Panc1 (cell line): ENCODE data around the gene RNF144B. TPM values are rescaled to one million over a fixed set of nuclear protein-coding genes. Genes with fewer than 3 reads are reported as not detected.

ENCODE experiments used
- ATAC-seq: fragments of 200-7000 bp; cut with Tn5 transposase; 2 replicates; pipeline ENCODE4 v1.9.1; 2020; ENCODE audit warnings: mild to moderate bottlenecking, moderate library complexity
- BruUV-seq: library from RNA; stranded (reverse); fragments of 400-500 nt; replicated peaks from 2 replicates; lab custom pipeline; 2021; lab: Mats Ljungman, UMichigan
- CTCF ChIA-PET: fragments of 300-600 bp; sonication (Branson Sonifier 250); formaldehyde crosslinking; loops from one replicate; lab custom pipeline; 2022; ENCODE audit warnings: antibody characterized with exemption; lab: Charles Lee
- POLR2A ChIA-PET: fragments of 300-600 bp; sonication (Branson Sonifier 250); formaldehyde crosslinking; loops from one replicate; lab custom pipeline; 2022; ENCODE audit warnings: antibody characterized with exemption; lab: Charles Lee
- DNase-seq: peaks from one replicate; pipeline ENCODE4 v3.0.0-alpha.2; 2010; ENCODE audit warnings: low read depth, low spot score
- H3K27ac ChIP-seq: 2 replicates; pipeline ENCODE4 v1.5.1; 2011; ENCODE audit warnings: mild to moderate bottlenecking, low read length, inconsistent platforms
- H3K27me3 ChIP-seq: fragments of 200-500 bp; sonication (Bioruptor generic); 2 replicates; pipeline ENCODE4 v1.6.0; 2014; ENCODE audit warnings: low read length, inconsistent platforms; ENCODE audit not compliant: control insufficient read depth, insufficient read depth
- H3K36me3 ChIP-seq: fragments of 200-500 bp; sonication (Bioruptor generic); 2 replicates; pipeline ENCODE4 v1.5.1; 2014; ENCODE audit warnings: inconsistent platforms, mild to moderate bottlenecking, low read length, moderate library complexity; ENCODE audit not compliant: control insufficient read depth, insufficient read depth
- H3K4me1 ChIP-seq: 2 replicates; pipeline ENCODE4 v1.5.1; 2011; ENCODE audit warnings: inconsistent platforms, mild to moderate bottlenecking, low read length, moderate library complexity; ENCODE audit not compliant: control insufficient read depth, insufficient read depth
- H3K4me3 ChIP-seq, 2 experiments: 2 replicates each; pipeline ENCODE4 v1.5.1; 2011 to 2012; ENCODE audit warnings: low read depth in 2 of 2, low read length in 2 of 2, mild to moderate bottlenecking in 2 of 2, inconsistent platforms in 1 of 2, moderate library complexity in 1 of 2
- H3K9me3 ChIP-seq: fragments of 200-500 bp; sonication (Bioruptor generic); 2 replicates; pipeline ENCODE4 v1.5.1; 2014; ENCODE audit warnings: low read depth, mild to moderate bottlenecking, inconsistent platforms, low read length, moderate library complexity; ENCODE audit not compliant: control insufficient read depth, insufficient read depth
- POLR2AphosphoS5 ChIP-seq: IDR thresholded peaks from 2 replicates; pipeline ENCODE4 v1.6.1; 2012; ENCODE audit warnings: mild to moderate bottlenecking, low read depth, low read length, moderate library complexity
- REST ChIP-seq, 2 experiments: IDR thresholded peaks; 2 replicates each; pipeline ENCODE4 v1.6.1; 2011 to 2012; ENCODE audit warnings: low read depth in 2 of 2, control low read depth in 1 of 2, low read length in 1 of 2, mild to moderate bottlenecking in 1 of 2, moderate library complexity in 1 of 2; ENCODE audit not compliant: insufficient read depth in 1 of 2
- SIN3A ChIP-seq: IDR thresholded peaks from 2 replicates; pipeline ENCODE4 v1.6.1; 2012; ENCODE audit warnings: low read depth, mild to moderate bottlenecking, low read length, moderate library complexity, borderline replicate concordance; ENCODE audit not compliant: insufficient read depth
- TCF7L2 ChIP-seq: IDR thresholded peaks from 2 replicates; pipeline ENCODE4 v1.6.1; 2011; ENCODE audit warnings: mild to moderate bottlenecking, low read depth, low read length, inconsistent platforms
- in situ Hi-C: cut with HindIII; loops from 2 replicates; pipeline ENCODE4 v1.10.0; 2016; ENCODE audit warnings: low sequenced_read_pairs, low pct_unique_long_range_greater_than_20kb
- intact Hi-C: fragments of 100-400 bp; cut with micrococcal nuclease; formaldehyde crosslinking; loops from one replicate; pipeline ENCODE4 v1.10.0; 2022; ENCODE audit not compliant: unreplicated experiment
- total RNA-seq: library from RNA; stranded (reverse); gene quantifications from one replicate; pipeline ENCODE4 v1.2.1, GENCODE V29; 2021; ENCODE audit not compliant: unreplicated experiment
- TF ChIP-seq, protein P1 (sequence below): fragments of 450-650 bp; IDR thresholded peaks from 2 replicates; pipeline ENCODE4 v1.5.1; 2017; ENCODE audit warnings: mild to moderate bottlenecking

RNF144B gene
- total RNA-seq, 1 experiment from 2014 or later: 5.6 TPM

DNA sequence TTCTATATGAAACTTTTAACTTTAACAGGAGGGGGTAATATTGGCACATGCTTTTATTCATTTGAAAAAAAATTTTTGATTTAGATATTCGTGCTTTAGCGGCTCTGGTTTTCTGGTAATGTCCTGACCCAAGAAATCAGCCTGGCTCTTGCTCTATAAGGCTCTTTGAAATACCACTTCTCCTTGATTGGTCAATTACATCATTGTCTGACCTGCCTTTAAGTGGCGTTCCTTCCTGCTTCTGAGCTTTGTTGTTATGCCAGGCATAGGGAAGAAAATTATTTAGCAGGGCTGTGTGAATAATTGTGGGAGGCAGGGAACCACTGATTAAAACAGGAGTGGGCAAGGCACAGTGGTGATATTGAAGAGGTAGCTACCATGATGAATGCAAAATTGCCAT is 3.9 kb downstream of the RNF144B start:
- H3K27me3 ChIP-seq: peaks cover 8% of the 10 kb centered on the region
- no peak overlapping the region for H3K27ac ChIP-seq
- in situ Hi-C loops (no loop called here), intact Hi-C loops (no loop called here)
- H3K4me3 ChIP-seq: no peak overlapping the region
- no peaks in the 10 kb centered on the region for H3K36me3 ChIP-seq
- H3K4me1 ChIP-seq: peaks cover 5% of the 10 kb centered on the region
- ChIA-PET POLR2A (no interaction called here), CTCF (no interaction called here)
- ATAC-seq: no peak
- TF ChIP-seq TCF7L2 (no peak), SIN3A (no peak), POLR2AphosphoS5 (no peak), REST (IDR thresholded peaks at IDR 0.05; ENCODE audit: insufficient read depth in 1 of 2, low read depth in 2 of 2, low read length in 1 of 2) (no peak)
- TF ChIP-seq, protein P1, sequence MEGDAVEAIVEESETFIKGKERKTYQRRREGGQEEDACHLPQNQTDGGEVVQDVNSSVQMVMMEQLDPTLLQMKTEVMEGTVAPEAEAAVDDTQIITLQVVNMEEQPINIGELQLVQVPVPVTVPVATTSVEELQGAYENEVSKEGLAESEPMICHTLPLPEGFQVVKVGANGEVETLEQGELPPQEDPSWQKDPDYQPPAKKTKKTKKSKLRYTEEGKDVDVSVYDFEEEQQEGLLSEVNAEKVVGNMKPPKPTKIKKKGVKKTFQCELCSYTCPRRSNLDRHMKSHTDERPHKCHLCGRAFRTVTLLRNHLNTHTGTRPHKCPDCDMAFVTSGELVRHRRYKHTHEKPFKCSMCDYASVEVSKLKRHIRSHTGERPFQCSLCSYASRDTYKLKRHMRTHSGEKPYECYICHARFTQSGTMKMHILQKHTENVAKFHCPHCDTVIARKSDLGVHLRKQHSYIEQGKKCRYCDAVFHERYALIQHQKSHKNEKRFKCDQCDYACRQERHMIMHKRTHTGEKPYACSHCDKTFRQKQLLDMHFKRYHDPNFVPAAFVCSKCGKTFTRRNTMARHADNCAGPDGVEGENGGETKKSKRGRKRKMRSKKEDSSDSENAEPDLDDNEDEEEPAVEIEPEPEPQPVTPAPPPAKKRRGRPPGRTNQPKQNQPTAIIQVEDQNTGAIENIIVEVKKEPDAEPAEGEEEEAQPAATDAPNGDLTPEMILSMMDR: no peak
- no TSS peak for BruUV-seq
- no peak for DNase-seq
- H3K9me3 ChIP-seq: no peaks in the 10 kb centered on the region

DNA sequence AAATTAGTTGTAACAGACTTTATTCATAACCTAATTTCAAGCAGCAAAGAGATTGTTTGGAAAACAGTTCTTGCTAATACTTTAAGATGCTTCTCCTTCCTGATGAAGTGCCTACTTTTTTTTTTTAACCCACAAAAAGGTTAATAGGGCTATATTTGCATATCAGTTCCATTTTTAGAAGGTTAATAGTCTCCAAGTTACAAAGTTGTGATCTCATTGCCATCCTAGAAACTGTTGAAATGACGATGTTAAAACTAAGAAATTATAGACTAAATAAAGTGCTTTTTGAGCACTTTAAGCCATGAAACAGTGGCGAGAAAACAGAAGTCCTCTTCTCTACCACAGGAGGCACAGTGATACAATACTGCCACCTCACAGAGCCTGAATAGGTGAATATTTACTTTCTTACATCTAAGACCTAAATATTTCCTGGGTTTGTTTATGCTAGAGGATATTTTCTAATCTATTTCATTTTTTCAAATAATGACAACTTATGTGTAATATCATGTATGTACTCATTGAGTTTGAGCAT is 5.3 kb downstream of the RNF144B start:
- Histone ChIP-seq H3K27me3 (peaks cover 8% of the 10 kb centered on the region), H3K9me3 (no peaks in the 10 kb centered on the region), H3K27ac (no peak overlapping the region), H3K36me3 (no peaks in the 10 kb centered on the region), H3K4me1 (no peaks in the 10 kb centered on the region; the same call in 1 of the 2 replicates), H3K4me3 (no peak overlapping the region)
- no peak for DNase-seq
- intact Hi-C loops (no loop called here), in situ Hi-C loops (no loop called here)
- no TSS peak for BruUV-seq
- CTCF ChIA-PET: no interaction called here
- POLR2A ChIA-PET: no interaction called here
- ATAC-seq: no peak
- TF ChIP-seq, protein P1: peak; percentile 20; the same call in 1 of the 2 replicates
- no peak for TF ChIP-seq TCF7L2

- no peak overlapping the region for H3K4me3 ChIP-seq
- DNase-seq (no peak), ATAC-seq (no peak)
- BruUV-seq: no TSS peak
- POLR2A ChIA-PET: no interaction called here
- H3K9me3 ChIP-seq: no peaks in the 10 kb centered on the region
- no peaks in the 10 kb centered on the region for H3K36me3 ChIP-seq
- H3K4me1 ChIP-seq: no peaks in the 10 kb centered on the region
- CTCF ChIA-PET: no interaction called here
- intact Hi-C loops: no loop called here
- H3K27me3 ChIP-seq: no peaks in the 10 kb centered on the region; the same call in 1 of the 2 replicates
- H3K27ac ChIP-seq: no peak overlapping the region
- in situ Hi-C loops: no loop called here
- TF ChIP-seq, protein P1: no peak
- TF ChIP-seq TCF7L2 (no peak), POLR2AphosphoS5 (no peak)
These were observed 6.5 kb downstream of the RNF144B start for GRCh38 chr6:18393698-18394097.
